Neuron (in vitro differentiated cells): ENCODE data around the gene STARD5.
A peak's percentile ranks its signal among the peaks of the same experiment; 100 is the strongest.

Source experiments
- H2AFZ ChIP-seq: one replicate; pipeline ENCODE4 v1.6.1; 2013; ENCODE audit warnings: low read depth, mild to moderate bottlenecking, inconsistent platforms, low read length, moderate library complexity
- H3K27me3 ChIP-seq: one replicate; pipeline ENCODE4 v1.6.1; 2013; ENCODE audit warnings: low read length; ENCODE audit not compliant: insufficient read depth
- H3K36me3 ChIP-seq: one replicate; pipeline ENCODE4 v1.6.1; 2013; ENCODE audit warnings: low read length; ENCODE audit not compliant: insufficient read depth
- H3K4me1 ChIP-seq: one replicate; pipeline ENCODE4 v1.6.1; 2013; ENCODE audit warnings: low read length; ENCODE audit not compliant: insufficient read depth
- H3K4me3 ChIP-seq: 2 replicates; pipeline ENCODE4 v1.5.1; 2013; ENCODE audit warnings: mild to moderate bottlenecking, low read length, moderate library complexity
- H3K9me3 ChIP-seq: one replicate; pipeline ENCODE4 v1.6.1; 2013; ENCODE audit warnings: low read length

Gene STARD5, protein sequence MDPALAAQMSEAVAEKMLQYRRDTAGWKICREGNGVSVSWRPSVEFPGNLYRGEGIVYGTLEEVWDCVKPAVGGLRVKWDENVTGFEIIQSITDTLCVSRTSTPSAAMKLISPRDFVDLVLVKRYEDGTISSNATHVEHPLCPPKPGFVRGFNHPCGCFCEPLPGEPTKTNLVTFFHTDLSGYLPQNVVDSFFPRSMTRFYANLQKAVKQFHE

DNA sequence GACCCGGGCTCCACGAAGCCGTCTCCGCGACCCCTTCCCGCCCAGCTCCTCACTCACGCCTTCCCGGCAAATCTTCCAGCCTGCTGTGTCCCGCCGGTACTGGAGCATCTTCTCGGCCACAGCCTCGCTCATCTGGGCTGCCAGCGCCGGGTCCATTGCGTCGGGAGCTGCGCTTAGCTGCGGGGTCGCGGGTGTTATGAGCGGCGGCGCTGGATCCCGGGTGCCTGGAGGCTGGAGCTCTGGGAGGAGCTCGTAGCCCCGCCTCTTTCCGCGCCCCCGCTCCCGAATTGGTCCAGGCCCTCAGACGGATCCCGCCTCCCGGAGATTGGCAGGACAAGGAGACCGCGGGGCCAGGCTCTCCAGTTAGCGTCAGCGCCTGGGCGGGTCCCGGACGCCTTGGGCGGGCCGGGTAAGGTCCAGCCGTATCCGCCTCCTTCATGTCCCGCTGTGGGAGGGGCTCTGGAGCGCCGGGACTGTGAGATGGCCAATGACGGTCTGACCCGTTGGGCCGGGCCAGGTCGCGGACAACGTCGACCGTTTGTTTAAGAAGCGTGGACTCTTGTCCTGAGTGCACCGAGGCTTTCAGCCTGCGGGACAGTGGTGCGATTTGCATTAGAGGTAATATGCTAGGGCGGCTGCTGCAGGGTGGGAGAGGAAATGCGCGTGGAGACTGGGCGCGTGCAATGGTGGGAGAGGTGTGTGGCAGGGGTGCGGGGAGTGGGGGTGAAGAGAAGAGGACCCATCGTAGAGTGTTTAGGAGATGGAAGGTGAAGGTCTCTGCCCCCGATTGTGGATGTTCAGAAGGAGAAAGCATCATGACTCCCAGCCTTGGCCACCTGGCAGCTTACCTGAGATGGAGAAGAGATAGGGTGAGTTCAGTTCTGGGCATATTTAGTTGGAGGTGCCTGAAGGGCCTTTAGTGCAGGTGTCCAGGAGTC lies at the start of gene STARD5:
Gene STARD5 (minus strand): TSS at position 198 of the 938 bp plus-strand sequence. CDS start 42 bp downstream, at position 156.
- H3K4me1 ChIP-seq, result no peaks in the 10 kb centered on the region
- peaks cover 5% of the 10 kb centered on the region for H3K27me3 ChIP-seq
- peak within 1 kb of the TSS; percentile 71 for H2AFZ ChIP-seq
- peak within 1 kb of the TSS; percentile 54 for H3K4me3 ChIP-seq
- no peaks in the 10 kb centered on the region for H3K9me3 ChIP-seq
- H3K36me3 ChIP-seq, result no peaks in the 10 kb centered on the region

DNA sequence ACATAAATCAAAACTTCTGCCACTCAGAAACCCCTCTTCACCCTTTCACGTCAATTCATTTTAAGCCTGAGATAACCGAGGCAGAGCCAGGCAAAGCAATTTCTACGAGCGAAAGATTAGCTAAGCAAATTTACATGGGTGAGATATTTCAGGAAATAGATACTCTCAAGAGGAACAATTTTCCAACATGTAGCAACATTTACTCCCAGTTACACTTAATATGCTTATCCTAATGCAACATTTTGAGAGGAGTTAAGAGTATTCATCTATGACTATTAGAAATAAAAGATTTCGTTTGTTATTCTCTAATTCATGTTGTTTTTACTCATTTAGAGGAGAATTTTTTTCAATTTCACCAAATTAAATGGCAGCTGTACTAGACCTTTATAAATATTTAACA lies 49.2 kb upstream of the STARD5 start:
- Histone ChIP-seq H3K9me3 (no peaks in the 10 kb centered on the region), H3K27me3 (no peaks in the 10 kb centered on the region), H2AFZ (no peak overlapping the region), H3K36me3 (no peaks in the 10 kb centered on the region), H3K4me3 (no peak overlapping the region), H3K4me1 (no peaks in the 10 kb centered on the region)

DNA sequence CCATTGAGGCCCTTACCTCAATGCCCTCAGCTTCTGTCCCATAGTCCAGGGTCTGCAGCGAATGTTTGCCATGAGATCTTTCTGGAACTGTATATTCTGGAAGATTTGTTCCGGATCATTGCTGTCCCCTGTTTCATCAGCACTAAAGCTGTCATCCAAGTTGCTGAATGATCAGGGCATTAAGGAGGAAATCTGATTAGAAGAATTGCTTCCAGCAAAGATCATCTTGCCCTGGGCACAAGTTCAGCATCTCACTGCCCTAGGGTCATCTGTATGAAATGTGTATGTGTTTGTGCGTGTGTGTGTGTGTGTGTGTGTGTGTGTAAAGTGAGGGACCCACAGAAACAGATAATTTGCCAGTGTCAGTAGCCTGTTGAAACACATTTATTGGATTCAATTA lies 48.6 kb upstream of the STARD5 start:
- no peaks in the 10 kb centered on the region for H3K36me3 ChIP-seq
- no peaks in the 10 kb centered on the region for H3K27me3 ChIP-seq
- H3K9me3 ChIP-seq, result no peaks in the 10 kb centered on the region
- no peak overlapping the region for H3K4me3 ChIP-seq
- no peaks in the 10 kb centered on the region for H3K4me1 ChIP-seq
- no peak overlapping the region for H2AFZ ChIP-seq

DNA sequence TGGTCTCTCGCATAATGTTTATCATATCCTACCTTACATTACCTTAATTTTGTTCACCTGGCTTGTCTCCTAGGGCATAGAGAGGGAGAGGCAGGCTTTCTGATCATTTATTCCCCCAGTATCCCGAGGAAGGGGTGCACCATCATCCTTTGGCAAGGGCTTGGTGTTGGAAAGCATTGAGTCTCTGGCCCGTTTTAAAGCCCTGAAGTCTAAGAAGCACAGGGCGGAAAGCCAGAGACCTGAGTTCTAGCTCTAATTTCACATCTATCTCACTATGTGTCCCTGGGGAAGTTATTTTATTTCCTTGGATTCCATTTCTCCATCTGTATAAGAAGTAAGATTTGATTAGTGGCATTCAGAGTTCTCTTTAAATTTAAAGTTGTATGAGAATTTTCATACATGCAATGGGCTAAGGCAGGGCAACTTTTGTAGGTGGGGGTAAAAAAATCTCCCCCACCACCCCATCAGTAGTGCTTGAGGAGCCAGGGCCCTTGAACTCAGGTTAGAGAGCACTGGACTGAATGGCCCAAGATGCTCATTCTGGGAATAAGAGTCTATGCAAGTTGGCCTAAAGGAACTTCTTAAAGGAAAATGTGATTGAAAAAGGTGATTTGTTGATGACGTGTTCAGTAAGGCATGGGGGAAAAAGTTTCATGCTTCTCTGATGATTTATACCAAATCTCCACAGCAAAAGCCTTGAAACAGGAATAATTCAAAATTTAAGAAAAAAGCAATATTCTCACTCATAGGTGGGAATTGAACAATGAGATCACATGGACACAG lies 40.0 kb upstream of the STARD5 start:
- H3K4me1 ChIP-seq, result no peaks in the 10 kb centered on the region
- H3K9me3 ChIP-seq, result no peaks in the 10 kb centered on the region
- no peak overlapping the region for H3K4me3 ChIP-seq
- H3K27me3 ChIP-seq, result no peaks in the 10 kb centered on the region
- no peaks in the 10 kb centered on the region for H3K36me3 ChIP-seq
- no peak overlapping the region for H2AFZ ChIP-seq

DNA sequence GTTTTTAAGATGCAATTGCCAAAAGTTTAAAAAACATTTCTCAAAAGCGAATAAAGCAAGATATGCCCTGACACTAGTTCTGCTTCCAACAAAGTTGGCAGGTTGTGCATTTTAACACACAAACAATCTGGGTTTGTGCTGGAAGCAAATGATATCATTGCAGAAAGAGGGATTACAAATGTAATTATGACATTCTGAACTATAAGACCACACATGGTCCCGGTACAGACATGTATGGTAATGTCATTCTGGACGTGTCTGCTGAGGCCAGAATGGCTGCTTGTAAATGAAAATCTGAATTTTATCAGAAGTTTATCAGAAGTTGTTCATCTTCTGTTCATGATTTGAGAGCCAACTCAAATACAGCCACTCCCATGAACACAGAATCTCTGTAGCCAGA lies 39.3 kb upstream of the STARD5 start:
- Histone ChIP-seq H3K27me3 (no peaks in the 10 kb centered on the region), H3K4me1 (no peaks in the 10 kb centered on the region), H3K9me3 (no peaks in the 10 kb centered on the region), H2AFZ (no peak overlapping the region), H3K36me3 (no peaks in the 10 kb centered on the region), H3K4me3 (no peak overlapping the region)

DNA sequence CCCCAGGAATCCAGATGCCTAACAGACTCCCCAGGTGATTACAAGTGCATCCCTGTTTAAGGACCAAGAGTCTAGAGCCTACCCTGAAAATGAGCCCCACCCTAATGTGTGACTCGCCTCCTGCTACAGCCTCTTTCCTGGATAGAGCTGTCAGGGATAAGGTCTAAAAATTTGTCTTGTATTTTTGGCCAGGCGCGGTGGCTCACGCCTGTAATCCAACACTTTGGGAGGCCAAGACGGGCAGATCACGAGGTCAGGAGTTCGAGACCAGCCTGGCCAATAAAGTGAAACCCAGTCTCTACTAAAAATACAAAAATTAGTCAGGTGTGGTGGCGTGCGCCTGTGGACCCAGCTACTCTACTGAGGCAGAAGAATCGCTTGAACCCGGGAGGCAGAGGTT lies 38.8 kb upstream of the STARD5 start:
- H2AFZ ChIP-seq, result no peak overlapping the region
- H3K4me3 ChIP-seq, result no peak overlapping the region
- H3K27me3 ChIP-seq, result no peaks in the 10 kb centered on the region
- H3K4me1 ChIP-seq, result no peaks in the 10 kb centered on the region
- H3K9me3 ChIP-seq, result no peaks in the 10 kb centered on the region
- H3K36me3 ChIP-seq, result no peaks in the 10 kb centered on the region

DNA sequence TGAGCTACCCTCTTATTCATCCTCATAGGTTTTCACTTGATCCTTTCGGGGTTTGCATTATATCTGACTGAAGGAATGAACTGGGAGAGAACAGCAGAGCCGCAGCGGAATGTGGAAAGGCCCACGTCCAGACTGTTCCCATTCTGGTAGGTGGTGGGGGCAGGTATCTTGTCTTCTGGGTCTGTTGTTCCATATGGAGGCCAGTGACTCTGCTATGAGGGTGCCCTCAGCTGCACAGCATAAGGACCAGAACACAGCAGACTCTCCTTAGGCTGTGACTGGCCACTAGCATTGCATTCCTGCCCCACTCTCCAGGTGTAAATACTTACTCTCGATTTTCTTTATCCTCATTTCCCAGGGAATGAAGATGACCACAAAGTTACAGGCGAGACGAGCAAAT lies 38.0 kb upstream of the STARD5 start:
- H3K27me3 ChIP-seq, result no peaks in the 10 kb centered on the region
- H3K9me3 ChIP-seq, result no peaks in the 10 kb centered on the region
- H2AFZ ChIP-seq, result no peak overlapping the region
- H3K4me3 ChIP-seq, result no peak overlapping the region
- no peaks in the 10 kb centered on the region for H3K4me1 ChIP-seq
- H3K36me3 ChIP-seq, result no peaks in the 10 kb centered on the region

DNA sequence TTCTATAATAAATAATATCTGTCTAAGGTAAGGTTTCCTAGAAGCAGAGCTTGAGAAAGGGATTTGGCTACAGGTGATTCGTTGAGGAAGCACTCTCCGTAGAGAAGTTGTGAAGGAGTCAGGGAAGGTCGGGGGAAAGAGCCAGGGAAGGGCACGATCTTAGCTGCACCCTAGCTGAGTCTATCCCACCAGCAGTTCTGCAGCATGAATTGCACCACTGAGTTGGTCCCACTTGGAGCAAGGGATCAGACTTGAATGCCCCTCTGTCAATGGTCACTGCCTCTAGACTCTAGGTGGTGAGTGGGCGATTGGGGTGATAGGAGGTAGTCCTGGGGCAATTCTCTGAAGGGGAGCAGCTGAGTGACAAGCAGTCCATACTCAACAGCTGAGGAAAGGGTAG lies 36.5 kb upstream of the STARD5 start:
- Histone ChIP-seq H3K36me3 (no peaks in the 10 kb centered on the region), H3K4me3 (no peak overlapping the region), H3K27me3 (no peaks in the 10 kb centered on the region), H3K9me3 (no peaks in the 10 kb centered on the region), H3K4me1 (no peaks in the 10 kb centered on the region), H2AFZ (no peak overlapping the region)

DNA sequence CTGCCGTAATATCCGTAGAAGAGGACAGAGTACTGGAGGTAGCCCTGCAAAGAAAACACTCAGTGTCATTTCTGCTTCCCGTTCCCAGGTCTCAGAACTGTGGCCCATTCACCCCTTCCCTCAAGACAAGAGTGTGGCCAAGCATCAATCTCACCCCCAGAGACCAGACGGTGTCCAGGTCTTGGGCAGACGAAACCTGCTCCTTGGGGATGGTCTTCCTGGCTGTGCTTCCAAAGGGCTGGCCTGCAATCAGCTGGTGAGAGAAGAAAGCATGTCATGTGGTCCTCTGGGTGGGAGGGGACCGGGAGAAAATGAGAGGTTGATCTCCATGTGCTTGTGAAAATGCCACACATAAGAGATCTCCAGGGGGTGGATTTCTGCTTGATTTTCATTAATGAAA lies 34.3 kb upstream of the STARD5 start:
- Histone ChIP-seq H3K9me3 (no peaks in the 10 kb centered on the region), H3K36me3 (no peaks in the 10 kb centered on the region), H3K4me3 (no peak overlapping the region), H3K4me1 (no peaks in the 10 kb centered on the region), H3K27me3 (no peaks in the 10 kb centered on the region), H2AFZ (no peak overlapping the region)

DNA sequence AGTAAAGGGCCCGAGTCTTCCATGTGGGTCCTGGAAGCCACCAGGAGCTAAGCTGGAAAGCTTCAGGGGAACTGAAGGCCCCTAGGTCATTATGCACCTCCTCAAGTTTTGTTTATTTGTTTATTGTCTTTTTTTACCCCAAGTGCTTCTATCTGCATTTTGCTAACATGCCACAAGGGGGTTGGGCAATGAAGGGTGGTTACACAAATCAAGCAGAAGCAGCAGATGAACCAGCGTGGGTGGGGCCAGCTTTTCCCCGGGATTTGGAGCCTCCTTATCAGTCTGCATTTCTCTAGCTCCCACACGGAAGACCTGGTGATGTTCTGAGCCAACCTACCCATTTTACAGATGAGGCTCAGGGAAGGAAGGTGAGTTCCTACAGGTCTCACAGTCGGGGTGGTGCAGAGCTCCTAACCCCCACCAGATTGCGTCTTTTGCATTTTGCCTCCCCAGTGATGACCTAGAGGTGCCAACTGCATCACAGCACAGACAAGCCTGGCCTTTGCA lies 33.3 kb upstream of the STARD5 start:
- H3K4me1 ChIP-seq, result no peaks in the 10 kb centered on the region
- H3K4me3 ChIP-seq, result no peak overlapping the region
- H3K27me3 ChIP-seq, result no peaks in the 10 kb centered on the region
- H2AFZ ChIP-seq, result no peak overlapping the region
- H3K36me3 ChIP-seq, result no peaks in the 10 kb centered on the region
- H3K9me3 ChIP-seq, result no peaks in the 10 kb centered on the region

DNA sequence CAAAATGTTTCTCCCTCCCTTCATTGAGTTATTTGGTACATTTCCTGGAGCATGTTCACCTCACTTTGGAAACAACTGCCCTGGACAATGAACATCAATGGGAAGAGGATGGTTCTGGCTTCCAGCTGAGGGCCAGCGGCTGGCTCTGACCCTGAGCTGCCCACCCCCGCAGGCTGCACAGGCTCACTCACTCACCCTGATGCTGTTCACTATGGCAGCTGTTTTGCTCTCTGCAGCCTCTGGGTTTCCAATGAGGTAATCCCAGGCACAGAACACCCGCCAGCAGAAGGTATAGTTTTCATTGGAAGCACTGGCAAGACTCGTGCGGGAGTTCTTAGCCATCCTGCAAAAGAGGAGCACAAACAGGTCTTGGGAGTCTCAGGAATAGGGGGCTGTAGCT lies 32.3 kb upstream of the STARD5 start:
- no peak overlapping the region for H2AFZ ChIP-seq
- H3K27me3 ChIP-seq, result no peaks in the 10 kb centered on the region
- no peaks in the 10 kb centered on the region for H3K36me3 ChIP-seq
- no peaks in the 10 kb centered on the region for H3K9me3 ChIP-seq
- H3K4me3 ChIP-seq, result no peak overlapping the region
- no peaks in the 10 kb centered on the region for H3K4me1 ChIP-seq

DNA sequence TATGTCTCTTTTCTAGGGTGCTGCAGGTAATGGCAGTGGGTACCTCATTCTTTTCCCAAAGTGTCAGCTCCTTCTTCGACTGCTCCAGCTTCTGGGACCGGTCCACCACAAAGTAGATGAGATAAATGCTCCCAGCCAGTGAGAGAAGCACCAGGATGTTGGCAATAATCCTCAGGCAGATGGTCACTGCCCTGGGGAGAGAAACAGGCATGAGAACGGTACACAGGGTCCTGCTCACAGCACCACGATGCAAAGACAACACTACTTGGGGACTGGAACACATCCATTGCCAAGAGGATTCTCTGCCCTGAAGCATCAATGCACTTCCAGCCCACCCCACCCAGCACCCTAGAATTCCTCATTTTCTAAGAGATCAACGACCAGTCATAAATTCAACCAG lies 27.7 kb upstream of the STARD5 start:
- no peaks in the 10 kb centered on the region for H3K4me1 ChIP-seq
- H3K4me3 ChIP-seq, result no peak overlapping the region
- H3K36me3 ChIP-seq, result no peaks in the 10 kb centered on the region
- H2AFZ ChIP-seq, result no peak overlapping the region
- H3K27me3 ChIP-seq, result no peaks in the 10 kb centered on the region
- no peaks in the 10 kb centered on the region for H3K9me3 ChIP-seq

DNA sequence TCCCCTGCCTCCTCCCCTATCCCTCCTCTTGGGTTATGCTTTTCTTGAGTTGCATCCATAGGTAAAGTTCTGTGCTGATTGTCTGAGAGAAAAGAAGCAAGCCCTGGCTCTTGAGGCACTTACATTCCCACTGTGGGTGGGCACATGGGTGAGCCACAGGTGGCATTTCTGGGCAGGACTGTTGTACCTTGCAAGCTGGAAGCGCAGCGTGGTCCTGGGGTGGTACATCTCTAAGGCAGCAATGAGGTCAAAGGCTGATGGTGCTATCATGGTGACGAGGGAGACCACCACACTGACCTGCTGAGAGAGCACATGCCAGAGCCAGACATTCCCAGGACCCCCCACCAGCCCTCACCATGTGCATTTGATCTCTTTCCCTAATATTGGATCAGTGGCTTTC lies 25.3 kb upstream of the STARD5 start:
- Histone ChIP-seq H3K9me3 (no peaks in the 10 kb centered on the region), H3K4me3 (no peak overlapping the region), H3K4me1 (no peaks in the 10 kb centered on the region), H2AFZ (no peak overlapping the region), H3K27me3 (no peaks in the 10 kb centered on the region), H3K36me3 (no peaks in the 10 kb centered on the region)
